ENCODE measurements around the gene EHD3. TPM values are rescaled to one million over a fixed set of nuclear protein-coding genes. Genes with fewer than 3 reads are reported as not detected.
"Not testable (repeated sequence)": the region's sequence is repeated elsewhere in the genome, so short reads cannot be mapped to it uniquely, and the experiment has no call there.

Gene EHD3
- total RNA-seq, 1 experiment from 2014 or later = not detected

DNA sequence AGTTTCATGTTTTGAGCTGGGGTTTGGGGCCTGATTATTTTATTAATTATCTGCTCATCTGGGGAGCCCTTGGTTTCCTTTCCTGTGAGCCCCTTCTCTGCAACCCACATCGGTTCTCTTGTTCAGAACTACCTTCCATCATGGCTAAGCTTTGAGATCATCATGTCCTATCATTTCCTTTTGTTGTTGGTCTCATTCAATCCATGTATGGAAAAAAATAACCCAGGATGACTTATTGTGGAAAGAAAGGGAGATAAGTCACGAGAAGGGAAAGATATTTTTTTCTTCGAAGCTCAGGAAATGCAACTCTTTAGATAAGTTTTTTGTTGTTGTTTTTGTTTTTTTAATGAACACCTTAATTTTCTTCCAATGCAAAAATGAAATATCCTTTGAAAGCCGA, 43.7 kb downstream of the EHD3 start:
- peaks cover 16% of the 10 kb centered on the region for H3K27me3 Mint-ChIP-seq (ENCODE audit: insufficient read depth, unreplicated experiment)
- Histone ChIP-seq H3K4me1 (no peaks in the 10 kb centered on the region), H3K9me3 (no peaks in the 10 kb centered on the region), H3K4me3 (ENCODE audit: low read depth, low read length) (no peak overlapping the region), H3K36me3 (ENCODE audit: control insufficient read depth, insufficient read depth, low read length) (no peaks in the 10 kb centered on the region; the same call in 1 of the 2 replicates), H3K27me3 (replicated peaks; ENCODE audit: control insufficient read depth, insufficient read depth, low read length) (no peaks in the 10 kb centered on the region)
- CTCF ChIA-PET = no interaction called here
- no TSS peak for BruUV-seq (replicated peaks)
- H3K4me1 Mint-ChIP-seq (ENCODE audit: low read depth, unreplicated experiment) = no peaks in the 10 kb centered on the region
- intact Hi-C loops (cut with micrococcal nuclease; ENCODE audit: unreplicated experiment) = no loop called here
- no peaks in the 10 kb centered on the region for H3K36me3 Mint-ChIP-seq (ENCODE audit: insufficient read depth, unreplicated experiment)
- no peak for DNase-seq
- POLR2A ChIA-PET = no interaction called here
- no peak overlapping the region for H3K4me3 Mint-ChIP-seq (ENCODE audit: unreplicated experiment)
- TF ChIP-seq, protein P1, sequence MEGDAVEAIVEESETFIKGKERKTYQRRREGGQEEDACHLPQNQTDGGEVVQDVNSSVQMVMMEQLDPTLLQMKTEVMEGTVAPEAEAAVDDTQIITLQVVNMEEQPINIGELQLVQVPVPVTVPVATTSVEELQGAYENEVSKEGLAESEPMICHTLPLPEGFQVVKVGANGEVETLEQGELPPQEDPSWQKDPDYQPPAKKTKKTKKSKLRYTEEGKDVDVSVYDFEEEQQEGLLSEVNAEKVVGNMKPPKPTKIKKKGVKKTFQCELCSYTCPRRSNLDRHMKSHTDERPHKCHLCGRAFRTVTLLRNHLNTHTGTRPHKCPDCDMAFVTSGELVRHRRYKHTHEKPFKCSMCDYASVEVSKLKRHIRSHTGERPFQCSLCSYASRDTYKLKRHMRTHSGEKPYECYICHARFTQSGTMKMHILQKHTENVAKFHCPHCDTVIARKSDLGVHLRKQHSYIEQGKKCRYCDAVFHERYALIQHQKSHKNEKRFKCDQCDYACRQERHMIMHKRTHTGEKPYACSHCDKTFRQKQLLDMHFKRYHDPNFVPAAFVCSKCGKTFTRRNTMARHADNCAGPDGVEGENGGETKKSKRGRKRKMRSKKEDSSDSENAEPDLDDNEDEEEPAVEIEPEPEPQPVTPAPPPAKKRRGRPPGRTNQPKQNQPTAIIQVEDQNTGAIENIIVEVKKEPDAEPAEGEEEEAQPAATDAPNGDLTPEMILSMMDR (IDR thresholded peaks at IDR 0.05; ENCODE audit: insufficient read depth in 1 of 2, low read depth in 1 of 2, low read length in 1 of 2, severe bottlenecking in 1 of 2, unreplicated experiment in 1 of 2) = no peak
- H3K27ac Mint-ChIP-seq (ENCODE audit: unreplicated experiment) = no peak overlapping the region
- no peaks in the 10 kb centered on the region for H3K9me3 Mint-ChIP-seq (ENCODE audit: unreplicated experiment)

DNA sequence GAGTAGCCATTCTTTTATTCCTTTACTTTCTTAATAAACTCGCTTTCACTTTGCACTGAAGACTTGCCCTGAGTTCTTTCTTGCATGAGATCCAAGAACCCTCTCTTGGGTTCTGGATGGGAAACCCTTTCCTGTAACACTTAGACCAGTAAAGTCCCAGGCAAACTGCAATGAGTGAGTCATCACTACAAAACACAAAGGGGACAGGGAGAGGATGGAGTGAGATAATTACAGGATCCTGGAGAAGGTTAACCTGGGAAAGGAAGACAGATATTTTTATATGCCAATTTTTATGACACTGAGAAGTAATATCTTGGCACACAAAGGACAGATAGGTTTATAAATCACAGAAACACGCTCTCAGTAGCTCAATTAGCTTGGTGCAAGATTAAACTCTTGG, 48.7 kb downstream of the EHD3 start:
- ChIA-PET POLR2A (no interaction called here), CTCF (no interaction called here)
- H3K9me3 Mint-ChIP-seq (ENCODE audit: unreplicated experiment) = no peaks in the 10 kb centered on the region
- no TSS peak for BruUV-seq (replicated peaks)
- peaks cover 15% of the 10 kb centered on the region for H3K27me3 Mint-ChIP-seq (ENCODE audit: insufficient read depth, unreplicated experiment)
- no peaks in the 10 kb centered on the region for H3K4me1 ChIP-seq
- H3K27me3 ChIP-seq (replicated peaks; ENCODE audit: control insufficient read depth, insufficient read depth, low read length) = no peaks in the 10 kb centered on the region
- no peak overlapping the region for H3K27ac Mint-ChIP-seq (ENCODE audit: unreplicated experiment)
- no peak for DNase-seq
- intact Hi-C loops (cut with micrococcal nuclease; ENCODE audit: unreplicated experiment) = no loop called here
- H3K9me3 ChIP-seq = no peaks in the 10 kb centered on the region
- H3K4me3 Mint-ChIP-seq (ENCODE audit: unreplicated experiment) = no peak overlapping the region
- TF ChIP-seq, protein P1 (IDR thresholded peaks at IDR 0.05; ENCODE audit: insufficient read depth in 1 of 2, low read depth in 1 of 2, low read length in 1 of 2, severe bottlenecking in 1 of 2, unreplicated experiment in 1 of 2) = no peak
- no peaks in the 10 kb centered on the region for H3K4me1 Mint-ChIP-seq (ENCODE audit: low read depth, unreplicated experiment)
- H3K4me3 ChIP-seq (ENCODE audit: low read depth, low read length) = no peak overlapping the region
- H3K36me3 ChIP-seq (ENCODE audit: control insufficient read depth, insufficient read depth, low read length) = no peaks in the 10 kb centered on the region; the same call in 1 of the 2 replicates
- no peaks in the 10 kb centered on the region for H3K36me3 Mint-ChIP-seq (ENCODE audit: insufficient read depth, unreplicated experiment)

DNA sequence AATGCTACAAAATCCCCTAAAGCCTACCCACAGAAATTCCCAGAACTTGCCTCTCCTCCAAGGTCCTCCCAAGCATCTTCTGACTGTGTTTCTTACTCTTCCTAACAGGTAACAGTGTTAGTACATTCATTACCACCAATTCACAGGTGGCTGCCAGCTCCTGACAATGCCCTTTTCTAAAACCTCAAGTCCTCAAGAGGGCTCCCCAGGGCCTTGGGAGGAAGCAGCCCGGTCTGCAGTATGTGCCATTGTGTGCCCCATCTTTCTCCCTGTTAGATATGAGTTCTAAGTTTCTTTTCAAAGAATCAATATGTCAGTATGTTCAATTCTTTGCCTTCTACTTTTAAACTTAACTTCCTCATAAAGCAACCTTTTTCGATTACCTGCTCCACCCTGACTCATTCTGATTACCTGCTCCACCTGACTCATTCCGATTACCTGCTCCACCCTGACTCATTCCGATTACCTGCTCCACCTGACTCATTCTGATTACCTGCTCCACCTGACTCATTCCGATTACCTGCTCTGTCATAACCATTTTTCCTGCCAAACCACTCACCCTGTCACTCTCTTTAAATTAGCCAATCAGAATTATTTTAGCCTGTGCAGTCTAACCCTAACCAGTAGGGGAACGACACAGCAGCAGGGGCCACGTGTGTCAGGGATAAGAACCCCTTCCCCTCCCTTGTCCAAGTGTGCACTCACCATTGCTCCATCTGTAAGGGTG, 49.4 kb downstream of the EHD3 start:
- H3K4me1 ChIP-seq; H3K9me3 Mint-ChIP-seq (ENCODE audit: unreplicated experiment); H3K4me3 ChIP-seq (ENCODE audit: low read depth, low read length); H3K27ac Mint-ChIP-seq (ENCODE audit: unreplicated experiment); CTCF ChIA-PET; H3K36me3 Mint-ChIP-seq (ENCODE audit: insufficient read depth, unreplicated experiment); H3K4me3 Mint-ChIP-seq (ENCODE audit: unreplicated experiment); DNase-seq; H3K4me1 Mint-ChIP-seq (ENCODE audit: low read depth, unreplicated experiment); H3K36me3 ChIP-seq (ENCODE audit: control insufficient read depth, insufficient read depth, low read length); BruUV-seq (replicated peaks); H3K27me3 ChIP-seq (replicated peaks; ENCODE audit: control insufficient read depth, insufficient read depth, low read length); POLR2A ChIA-PET; intact Hi-C loops (cut with micrococcal nuclease; ENCODE audit: unreplicated experiment); H3K9me3 ChIP-seq: not testable (repeated sequence)
- H3K27me3 Mint-ChIP-seq (ENCODE audit: insufficient read depth, unreplicated experiment) = peaks cover 15% of the 10 kb centered on the region

Data from Caco-2 (cell line).